Kidney capillary endothelial cell (primary cell): Measurements from ENCODE around the gene TES.
"Not testable (repeated sequence)": the region's sequence is repeated elsewhere in the genome, so short reads cannot be mapped to it uniquely, and the experiment has no call there.

Experiments
- DNase-seq: peaks from one replicate; pipeline ENCODE4 v3.0.0-alpha.2; 2018; ENCODE audit warnings: low spot score

TES gene

GRCh38 chr7:116210345-116211005 is at the start of gene TES:
TES (plus strand) TSS chr7:116210539; CDS start chr7:116210708, 169 bp downstream.
- peak; percentile 61 for DNase-seq

GRCh38 chr7:116161728-116162127 is 48.6 kb upstream of the TES start:
- DNase-seq, result no peak

- DNase-seq, result no peak
Observed at GRCh38 chr7:116162254-116162653, 48.1 kb upstream of the TES start.

- DNase-seq, result no peak
Observed at GRCh38 chr7:116162992-116163391, 47.3 kb upstream of the TES start.

GRCh38 chr7:116164552-116165306 is 45.6 kb upstream of the TES start:
- DNase-seq, result no peak

GRCh38 chr7:116165717-116166116 is 44.6 kb upstream of the TES start:
- DNase-seq, result no peak

GRCh38 chr7:116166156-116166555 is 44.2 kb upstream of the TES start:
- no peak for DNase-seq

GRCh38 chr7:116167177-116167576 is 43.2 kb upstream of the TES start:
- DNase-seq, result no peak

GRCh38 chr7:116169060-116169459 is 41.3 kb upstream of the TES start:
- DNase-seq, result no peak

- no peak for DNase-seq
Observed at GRCh38 chr7:116170180-116170579, 40.2 kb upstream of the TES start.

GRCh38 chr7:116171094-116171493 is 39.2 kb upstream of the TES start:
- no peak for DNase-seq

GRCh38 chr7:116172353-116172752 is 38.0 kb upstream of the TES start:
- DNase-seq, result no peak

GRCh38 chr7:116173051-116174028 is 37.0 kb upstream of the TES start:
- peak; percentile 66 for DNase-seq

GRCh38 chr7:116175095-116175494 is 35.2 kb upstream of the TES start:
- DNase-seq, result not testable (repeated sequence)

- DNase-seq, result no peak
Observed at GRCh38 chr7:116176226-116176625, 34.1 kb upstream of the TES start.

- DNase-seq, result no peak
Observed at GRCh38 chr7:116177009-116177408, 33.3 kb upstream of the TES start.

GRCh38 chr7:116180302-116180701 is 30.0 kb upstream of the TES start:
- DNase-seq, result peak; percentile 55

- no peak for DNase-seq
Observed at GRCh38 chr7:116182023-116182422, 28.3 kb upstream of the TES start.

GRCh38 chr7:116185450-116185849 is 24.9 kb upstream of the TES start:
- DNase-seq, result no peak

- no peak for DNase-seq
Observed at GRCh38 chr7:116185956-116186355, 24.4 kb upstream of the TES start.

GRCh38 chr7:116187400-116187799 is 22.9 kb upstream of the TES start:
- DNase-seq, result no peak

GRCh38 chr7:116193329-116194087 is 16.8 kb upstream of the TES start:
- DNase-seq, result no peak
